WTC11 (cell line): Measurements from ENCODE around the gene TLE4. TPM values are rescaled to one million over a fixed set of nuclear protein-coding genes. Genes with fewer than 3 reads are reported as not detected.

ENCODE experiments used
- ATAC-seq: fragments of 200-7000 bp; cut with Tn5 transposase; 2 replicates; pipeline ENCODE4 v1.10.0; 2021; ENCODE audit warnings: mild to moderate bottlenecking, moderate library complexity
- CTCF ChIA-PET: fragments of 300-600 bp; sonication (Branson Sonifier 250); formaldehyde crosslinking; loops from one replicate; lab custom pipeline; 2021; ENCODE audit warnings: antibody characterized with exemption; lab: Charles Lee
- POLR2A ChIA-PET: fragments of 350-600 bp; sonication (Branson Sonifier 250); formaldehyde crosslinking; loops from one replicate; lab custom pipeline; 2021; ENCODE audit warnings: antibody characterized with exemption; lab: Charles Lee
- DNase-seq: peaks from one replicate; pipeline ENCODE4 v3.0.0; 2021; ENCODE audit warnings: low spot score
- H3K27ac Mint-ChIP-seq: 2 replicates; pipeline ENCODE4 v1.8.0; 2021; ENCODE audit warnings: mixed read lengths
- H3K27me3 Mint-ChIP-seq: 2 replicates; pipeline ENCODE4 v1.8.0; 2021; ENCODE audit warnings: low read depth, mild to moderate bottlenecking, moderate library complexity, mixed read lengths
- H3K36me3 Mint-ChIP-seq: 2 replicates; pipeline ENCODE4 v1.8.0; 2021; ENCODE audit warnings: mixed read lengths
- H3K4me1 Mint-ChIP-seq: 2 replicates; pipeline ENCODE4 v1.8.0; 2022; ENCODE audit warnings: mixed read lengths
- H3K4me3 Mint-ChIP-seq: 2 replicates; pipeline ENCODE4 v1.8.0; 2021; ENCODE audit warnings: mild to moderate bottlenecking, moderate library complexity, mixed read lengths
- H3K9me3 Mint-ChIP-seq: 2 replicates; pipeline ENCODE4 v1.8.0; 2021; ENCODE audit warnings: mixed read lengths
- CREM ChIP-seq: sonication (generic); formaldehyde crosslinking; IDR thresholded peaks from 2 replicates; pipeline ENCODE4 v1.8.1; 2022; ENCODE audit warnings: mild to moderate bottlenecking, missing genetic modification reagents, moderate library complexity
- ELF4 ChIP-seq: sonication (generic); formaldehyde crosslinking; IDR thresholded peaks from 2 replicates; pipeline ENCODE4 v1.8.1; 2022; ENCODE audit warnings: low read depth, mild to moderate bottlenecking, moderate library complexity, missing genetic modification reagents
- EMX1 ChIP-seq: fragments of 250-450 bp; sonication (Bioruptor Pico); IDR thresholded peaks from 2 replicates; pipeline ENCODE4 v1.8.0; 2021; ENCODE audit warnings: mild to moderate bottlenecking
- FOXJ3 ChIP-seq: sonication (generic); formaldehyde crosslinking; IDR thresholded peaks from 2 replicates; pipeline ENCODE4 v1.9.0; 2021; ENCODE audit warnings: missing genetic modification reagents, mild to moderate bottlenecking, borderline replicate concordance
- FOXP1 ChIP-seq: sonication (generic); formaldehyde crosslinking; IDR thresholded peaks from 2 replicates; pipeline ENCODE4 v1.8.0; 2022; ENCODE audit warnings: missing genetic modification reagents, mild to moderate bottlenecking, moderate library complexity, borderline replicate concordance
- GABPB1 ChIP-seq: sonication (generic); formaldehyde crosslinking; IDR thresholded peaks from 2 replicates; pipeline ENCODE4 v1.8.1; 2023; ENCODE audit warnings: mild to moderate bottlenecking, missing genetic modification reagents
- GTF2I ChIP-seq: fragments of 250-450 bp; sonication (Bioruptor Pico); conservative IDR thresholded peaks from 2 replicates; pipeline ENCODE4 v1.4.0; 2021; ENCODE audit warnings: mild to moderate bottlenecking
- JAZF1 ChIP-seq: fragments of 250-450 bp; sonication (Bioruptor Pico); IDR thresholded peaks from 2 replicates; pipeline ENCODE4 v1.9.0; 2021; ENCODE audit warnings: moderate library complexity, mild to moderate bottlenecking, inconsistent platforms
- MYBL2 ChIP-seq: sonication (generic); formaldehyde crosslinking; IDR thresholded peaks from 2 replicates; pipeline ENCODE4 v1.8.1; 2023; ENCODE audit warnings: mild to moderate bottlenecking, moderate library complexity, missing genetic modification reagents
- NFATC4 ChIP-seq: fragments of 250-450 bp; sonication (Bioruptor Pico); IDR thresholded peaks from 2 replicates; pipeline ENCODE4 v1.9.0; 2021; ENCODE audit warnings: mild to moderate bottlenecking
- RORB ChIP-seq: fragments of 250-450 bp; sonication (Bioruptor Pico); IDR thresholded peaks from 2 replicates; pipeline ENCODE4 v1.9.0; 2021; ENCODE audit warnings: mild to moderate bottlenecking
- TCF7 ChIP-seq: sonication (generic); formaldehyde crosslinking; IDR thresholded peaks from 2 replicates; pipeline ENCODE4 v1.8.0; 2022; ENCODE audit warnings: mild to moderate bottlenecking, low read depth, missing genetic modification reagents, moderate library complexity
- total RNA-seq: library from RNA; stranded (reverse); gene quantifications from 3 replicates; pipeline ENCODE4 v1.2.3, GENCODE V29; 2021
- TF ChIP-seq, protein P1 (sequence below): sonication (generic); formaldehyde crosslinking; IDR thresholded peaks from 2 replicates; pipeline ENCODE4 v1.8.0; 2022; ENCODE audit warnings: missing genetic modification reagents
- TF ChIP-seq, protein P2 (sequence below): sonication (generic); formaldehyde crosslinking; IDR thresholded peaks from 2 replicates; pipeline ENCODE4 v1.8.1; 2022; ENCODE audit warnings: low read depth, missing genetic modification reagents, borderline replicate concordance
- TF ChIP-seq, protein P3 (sequence below): fragments of 250-450 bp; sonication (Bioruptor Pico); IDR thresholded peaks from 2 replicates; pipeline ENCODE4 v1.9.0; 2021; ENCODE audit warnings: mild to moderate bottlenecking
- TF ChIP-seq, protein P4 (sequence below): fragments of 250-450 bp; sonication (Bioruptor Pico); IDR thresholded peaks from 2 replicates; pipeline ENCODE4 v1.8.0; 2021; ENCODE audit warnings: mild to moderate bottlenecking
- TF ChIP-seq, protein P5 (sequence below): fragments of 250-450 bp; sonication (Bioruptor Pico); IDR thresholded peaks from 2 replicates; pipeline ENCODE4 v1.9.0; 2021; ENCODE audit warnings: mild to moderate bottlenecking, borderline replicate concordance

Gene TLE4
- total RNA-seq, 1 experiment from 2014 or later: 48.1 TPM

DNA sequence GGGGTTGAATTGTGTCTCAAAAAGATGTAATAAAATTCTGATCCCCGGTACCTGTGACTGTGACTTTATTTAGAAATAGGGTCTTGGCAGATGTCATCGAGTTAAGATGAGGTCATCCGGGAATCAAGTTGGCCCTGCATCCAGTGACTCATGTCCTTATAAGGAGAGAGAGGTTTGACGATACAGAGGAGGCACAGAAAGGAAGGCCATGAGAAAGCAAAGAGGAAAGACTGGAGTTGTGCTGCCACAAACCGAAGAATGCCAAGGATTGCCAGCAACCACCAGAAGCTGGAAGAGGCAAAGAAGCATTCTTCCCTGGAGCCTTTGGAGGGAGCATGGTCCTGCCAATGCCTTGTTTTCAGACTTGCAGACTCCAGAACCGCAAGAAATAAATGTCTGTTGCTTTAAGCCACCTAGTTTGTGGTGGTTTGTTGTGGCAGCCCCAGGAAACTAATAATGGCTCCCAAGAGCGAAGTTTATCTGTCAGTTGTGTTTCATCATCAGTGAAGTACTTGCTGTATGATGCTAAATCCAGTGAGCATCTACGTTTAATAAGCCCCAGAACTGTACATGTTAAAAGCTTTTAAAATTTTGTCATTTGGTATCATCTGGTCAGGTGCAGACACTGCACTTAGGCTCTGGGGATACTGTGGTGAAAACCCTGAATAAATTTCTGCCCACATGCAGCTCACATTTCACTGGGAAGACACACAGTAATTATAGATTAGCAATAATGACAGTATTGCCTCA, 114.8 kb downstream of the TLE4 start (continued):
- TF ChIP-seq, protein P1, sequence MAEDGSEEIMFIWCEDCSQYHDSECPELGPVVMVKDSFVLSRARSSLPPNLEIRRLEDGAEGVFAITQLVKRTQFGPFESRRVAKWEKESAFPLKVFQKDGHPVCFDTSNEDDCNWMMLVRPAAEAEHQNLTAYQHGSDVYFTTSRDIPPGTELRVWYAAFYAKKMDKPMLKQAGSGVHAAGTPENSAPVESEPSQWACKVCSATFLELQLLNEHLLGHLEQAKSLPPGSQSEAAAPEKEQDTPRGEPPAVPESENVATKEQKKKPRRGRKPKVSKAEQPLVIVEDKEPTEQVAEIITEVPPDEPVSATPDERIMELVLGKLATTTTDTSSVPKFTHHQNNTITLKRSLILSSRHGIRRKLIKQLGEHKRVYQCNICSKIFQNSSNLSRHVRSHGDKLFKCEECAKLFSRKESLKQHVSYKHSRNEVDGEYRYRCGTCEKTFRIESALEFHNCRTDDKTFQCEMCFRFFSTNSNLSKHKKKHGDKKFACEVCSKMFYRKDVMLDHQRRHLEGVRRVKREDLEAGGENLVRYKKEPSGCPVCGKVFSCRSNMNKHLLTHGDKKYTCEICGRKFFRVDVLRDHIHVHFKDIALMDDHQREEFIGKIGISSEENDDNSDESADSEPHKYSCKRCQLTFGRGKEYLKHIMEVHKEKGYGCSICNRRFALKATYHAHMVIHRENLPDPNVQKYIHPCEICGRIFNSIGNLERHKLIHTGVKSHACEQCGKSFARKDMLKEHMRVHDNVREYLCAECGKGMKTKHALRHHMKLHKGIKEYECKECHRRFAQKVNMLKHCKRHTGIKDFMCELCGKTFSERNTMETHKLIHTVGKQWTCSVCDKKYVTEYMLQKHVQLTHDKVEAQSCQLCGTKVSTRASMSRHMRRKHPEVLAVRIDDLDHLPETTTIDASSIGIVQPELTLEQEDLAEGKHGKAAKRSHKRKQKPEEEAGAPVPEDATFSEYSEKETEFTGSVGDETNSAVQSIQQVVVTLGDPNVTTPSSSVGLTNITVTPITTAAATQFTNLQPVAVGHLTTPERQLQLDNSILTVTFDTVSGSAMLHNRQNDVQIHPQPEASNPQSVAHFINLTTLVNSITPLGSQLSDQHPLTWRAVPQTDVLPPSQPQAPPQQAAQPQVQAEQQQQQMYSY (CRISPR knock-in tag): no peak
- TF ChIP-seq, protein P2, sequence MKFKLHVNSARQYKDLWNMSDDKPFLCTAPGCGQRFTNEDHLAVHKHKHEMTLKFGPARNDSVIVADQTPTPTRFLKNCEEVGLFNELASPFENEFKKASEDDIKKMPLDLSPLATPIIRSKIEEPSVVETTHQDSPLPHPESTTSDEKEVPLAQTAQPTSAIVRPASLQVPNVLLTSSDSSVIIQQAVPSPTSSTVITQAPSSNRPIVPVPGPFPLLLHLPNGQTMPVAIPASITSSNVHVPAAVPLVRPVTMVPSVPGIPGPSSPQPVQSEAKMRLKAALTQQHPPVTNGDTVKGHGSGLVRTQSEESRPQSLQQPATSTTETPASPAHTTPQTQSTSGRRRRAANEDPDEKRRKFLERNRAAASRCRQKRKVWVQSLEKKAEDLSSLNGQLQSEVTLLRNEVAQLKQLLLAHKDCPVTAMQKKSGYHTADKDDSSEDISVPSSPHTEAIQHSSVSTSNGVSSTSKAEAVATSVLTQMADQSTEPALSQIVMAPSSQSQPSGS (CRISPR knock-in tag): no peak
- TF ChIP-seq FOXP1 (CRISPR knock-in tag) (no peak), JAZF1 (CRISPR knock-in tag) (no peak), ELF4 (CRISPR knock-in tag) (no peak), NFATC4 (no peak), GABPB1 (no peak), TCF7 (no peak), RORB (CRISPR knock-in tag) (no peak), EMX1 (CRISPR knock-in tag) (no peak)
- TF ChIP-seq, all 79 proteins: peak for 0

DNA sequence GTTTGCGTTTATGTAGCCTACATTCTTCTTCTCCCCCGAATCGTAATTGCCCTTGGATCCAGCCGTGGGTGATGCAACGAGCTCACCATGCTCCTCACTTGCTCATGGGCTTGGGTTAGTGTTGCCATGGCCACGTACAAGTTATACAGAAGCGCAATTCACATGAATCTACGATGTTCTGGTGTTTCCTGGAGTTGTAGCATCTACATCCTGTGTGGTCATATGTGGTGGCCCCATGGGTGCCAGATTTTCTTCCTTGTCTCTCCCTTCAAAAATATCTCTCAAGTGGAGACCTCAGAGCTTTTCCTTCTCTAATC, 115.3 kb downstream of the TLE4 start:
- ChIA-PET POLR2A (no interaction called here), CTCF (no interaction called here)
- TF ChIP-seq, protein P3, sequence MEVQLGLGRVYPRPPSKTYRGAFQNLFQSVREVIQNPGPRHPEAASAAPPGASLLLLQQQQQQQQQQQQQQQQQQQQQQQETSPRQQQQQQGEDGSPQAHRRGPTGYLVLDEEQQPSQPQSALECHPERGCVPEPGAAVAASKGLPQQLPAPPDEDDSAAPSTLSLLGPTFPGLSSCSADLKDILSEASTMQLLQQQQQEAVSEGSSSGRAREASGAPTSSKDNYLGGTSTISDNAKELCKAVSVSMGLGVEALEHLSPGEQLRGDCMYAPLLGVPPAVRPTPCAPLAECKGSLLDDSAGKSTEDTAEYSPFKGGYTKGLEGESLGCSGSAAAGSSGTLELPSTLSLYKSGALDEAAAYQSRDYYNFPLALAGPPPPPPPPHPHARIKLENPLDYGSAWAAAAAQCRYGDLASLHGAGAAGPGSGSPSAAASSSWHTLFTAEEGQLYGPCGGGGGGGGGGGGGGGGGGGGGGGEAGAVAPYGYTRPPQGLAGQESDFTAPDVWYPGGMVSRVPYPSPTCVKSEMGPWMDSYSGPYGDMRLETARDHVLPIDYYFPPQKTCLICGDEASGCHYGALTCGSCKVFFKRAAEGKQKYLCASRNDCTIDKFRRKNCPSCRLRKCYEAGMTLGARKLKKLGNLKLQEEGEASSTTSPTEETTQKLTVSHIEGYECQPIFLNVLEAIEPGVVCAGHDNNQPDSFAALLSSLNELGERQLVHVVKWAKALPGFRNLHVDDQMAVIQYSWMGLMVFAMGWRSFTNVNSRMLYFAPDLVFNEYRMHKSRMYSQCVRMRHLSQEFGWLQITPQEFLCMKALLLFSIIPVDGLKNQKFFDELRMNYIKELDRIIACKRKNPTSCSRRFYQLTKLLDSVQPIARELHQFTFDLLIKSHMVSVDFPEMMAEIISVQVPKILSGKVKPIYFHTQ: no peak
- TF ChIP-seq MYBL2 (CRISPR knock-in tag) (no peak), FOXJ3 (CRISPR knock-in tag) (no peak), CREM (CRISPR knock-in tag) (no peak), GTF2I (CRISPR knock-in tag) (no peak)
- TF ChIP-seq, protein P4, sequence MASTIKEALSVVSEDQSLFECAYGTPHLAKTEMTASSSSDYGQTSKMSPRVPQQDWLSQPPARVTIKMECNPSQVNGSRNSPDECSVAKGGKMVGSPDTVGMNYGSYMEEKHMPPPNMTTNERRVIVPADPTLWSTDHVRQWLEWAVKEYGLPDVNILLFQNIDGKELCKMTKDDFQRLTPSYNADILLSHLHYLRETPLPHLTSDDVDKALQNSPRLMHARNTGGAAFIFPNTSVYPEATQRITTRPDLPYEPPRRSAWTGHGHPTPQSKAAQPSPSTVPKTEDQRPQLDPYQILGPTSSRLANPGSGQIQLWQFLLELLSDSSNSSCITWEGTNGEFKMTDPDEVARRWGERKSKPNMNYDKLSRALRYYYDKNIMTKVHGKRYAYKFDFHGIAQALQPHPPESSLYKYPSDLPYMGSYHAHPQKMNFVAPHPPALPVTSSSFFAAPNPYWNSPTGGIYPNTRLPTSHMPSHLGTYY (CRISPR knock-in tag): no peak
- TF ChIP-seq, protein P5, sequence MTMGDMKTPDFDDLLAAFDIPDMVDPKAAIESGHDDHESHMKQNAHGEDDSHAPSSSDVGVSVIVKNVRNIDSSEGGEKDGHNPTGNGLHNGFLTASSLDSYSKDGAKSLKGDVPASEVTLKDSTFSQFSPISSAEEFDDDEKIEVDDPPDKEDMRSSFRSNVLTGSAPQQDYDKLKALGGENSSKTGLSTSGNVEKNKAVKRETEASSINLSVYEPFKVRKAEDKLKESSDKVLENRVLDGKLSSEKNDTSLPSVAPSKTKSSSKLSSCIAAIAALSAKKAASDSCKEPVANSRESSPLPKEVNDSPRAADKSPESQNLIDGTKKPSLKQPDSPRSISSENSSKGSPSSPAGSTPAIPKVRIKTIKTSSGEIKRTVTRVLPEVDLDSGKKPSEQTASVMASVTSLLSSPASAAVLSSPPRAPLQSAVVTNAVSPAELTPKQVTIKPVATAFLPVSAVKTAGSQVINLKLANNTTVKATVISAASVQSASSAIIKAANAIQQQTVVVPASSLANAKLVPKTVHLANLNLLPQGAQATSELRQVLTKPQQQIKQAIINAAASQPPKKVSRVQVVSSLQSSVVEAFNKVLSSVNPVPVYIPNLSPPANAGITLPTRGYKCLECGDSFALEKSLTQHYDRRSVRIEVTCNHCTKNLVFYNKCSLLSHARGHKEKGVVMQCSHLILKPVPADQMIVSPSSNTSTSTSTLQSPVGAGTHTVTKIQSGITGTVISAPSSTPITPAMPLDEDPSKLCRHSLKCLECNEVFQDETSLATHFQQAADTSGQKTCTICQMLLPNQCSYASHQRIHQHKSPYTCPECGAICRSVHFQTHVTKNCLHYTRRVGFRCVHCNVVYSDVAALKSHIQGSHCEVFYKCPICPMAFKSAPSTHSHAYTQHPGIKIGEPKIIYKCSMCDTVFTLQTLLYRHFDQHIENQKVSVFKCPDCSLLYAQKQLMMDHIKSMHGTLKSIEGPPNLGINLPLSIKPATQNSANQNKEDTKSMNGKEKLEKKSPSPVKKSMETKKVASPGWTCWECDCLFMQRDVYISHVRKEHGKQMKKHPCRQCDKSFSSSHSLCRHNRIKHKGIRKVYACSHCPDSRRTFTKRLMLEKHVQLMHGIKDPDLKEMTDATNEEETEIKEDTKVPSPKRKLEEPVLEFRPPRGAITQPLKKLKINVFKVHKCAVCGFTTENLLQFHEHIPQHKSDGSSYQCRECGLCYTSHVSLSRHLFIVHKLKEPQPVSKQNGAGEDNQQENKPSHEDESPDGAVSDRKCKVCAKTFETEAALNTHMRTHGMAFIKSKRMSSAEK (CRISPR knock-in tag): no peak
- ATAC-seq: no peak
- no peaks in the 10 kb centered on the region for H3K27me3 Mint-ChIP-seq
- DNase-seq: no peak
- H3K36me3 Mint-ChIP-seq: peaks cover 6% of the 10 kb centered on the region; the same call in 1 of the 2 replicates
- no peak overlapping the region for H3K4me3 Mint-ChIP-seq
- H3K27ac Mint-ChIP-seq: no peak overlapping the region
- no peaks in the 10 kb centered on the region for H3K9me3 Mint-ChIP-seq
- H3K4me1 Mint-ChIP-seq: peaks cover 29% of the 10 kb centered on the region
